Activated T-helper 1 cell treated with anti-CD3 and anti-CD28 coated beads, Interleukin-12 subunit alpha, Interleukin-12 subunit beta, Interleukin-2, Interleukin-4 antibody, amounts not matched to agents 30 ng/mL and 10 ng/mL and 1 ng/mL, durations not matched to agents 14 hours and 24 hours and 36 hours (primary cell): Measurements from ENCODE around the gene ZER1. TPM values are rescaled to one million over a fixed set of nuclear protein-coding genes. Genes with fewer than 3 reads are reported as not detected.

Experiments used
- DNase-seq: peaks from one replicate; pipeline ENCODE4 v3.0.0; 2021; ENCODE audit warnings: low spot score
- H3K27ac Mint-ChIP-seq: one replicate; pipeline ENCODE4 v1.8.0; 2021; ENCODE audit warnings: mild to moderate bottlenecking, mixed read lengths
- H3K27me3 Mint-ChIP-seq: one replicate; pipeline ENCODE4 v1.8.0; 2022; ENCODE audit warnings: mild to moderate bottlenecking, moderate library complexity, mixed read lengths; ENCODE audit not compliant: insufficient read depth
- H3K36me3 Mint-ChIP-seq: one replicate; pipeline ENCODE4 v1.8.0; 2021; ENCODE audit warnings: low read depth, mixed read lengths
- H3K4me1 Mint-ChIP-seq: one replicate; pipeline ENCODE4 v1.8.0; 2021; ENCODE audit warnings: low read depth, mixed read lengths
- H3K4me3 Mint-ChIP-seq: one replicate; pipeline ENCODE4 v1.8.0; 2021; ENCODE audit warnings: mild to moderate bottlenecking, moderate library complexity, mixed read lengths
- H3K9me3 Mint-ChIP-seq: one replicate; pipeline ENCODE4 v1.8.0; 2021; ENCODE audit warnings: mixed read lengths
- intact Hi-C: fragments of 100-400 bp; cut with micrococcal nuclease; formaldehyde crosslinking; loops from one replicate; pipeline ENCODE4 v1.15.1; 2024
- total RNA-seq: library from RNA; stranded (reverse); gene quantifications from 2 replicates; pipeline ENCODE4 v1.2.3, GENCODE V29; 2022

Gene ZER1
- total RNA-seq, result 21.1 and 21.5 TPM in 2 replicates

DNA sequence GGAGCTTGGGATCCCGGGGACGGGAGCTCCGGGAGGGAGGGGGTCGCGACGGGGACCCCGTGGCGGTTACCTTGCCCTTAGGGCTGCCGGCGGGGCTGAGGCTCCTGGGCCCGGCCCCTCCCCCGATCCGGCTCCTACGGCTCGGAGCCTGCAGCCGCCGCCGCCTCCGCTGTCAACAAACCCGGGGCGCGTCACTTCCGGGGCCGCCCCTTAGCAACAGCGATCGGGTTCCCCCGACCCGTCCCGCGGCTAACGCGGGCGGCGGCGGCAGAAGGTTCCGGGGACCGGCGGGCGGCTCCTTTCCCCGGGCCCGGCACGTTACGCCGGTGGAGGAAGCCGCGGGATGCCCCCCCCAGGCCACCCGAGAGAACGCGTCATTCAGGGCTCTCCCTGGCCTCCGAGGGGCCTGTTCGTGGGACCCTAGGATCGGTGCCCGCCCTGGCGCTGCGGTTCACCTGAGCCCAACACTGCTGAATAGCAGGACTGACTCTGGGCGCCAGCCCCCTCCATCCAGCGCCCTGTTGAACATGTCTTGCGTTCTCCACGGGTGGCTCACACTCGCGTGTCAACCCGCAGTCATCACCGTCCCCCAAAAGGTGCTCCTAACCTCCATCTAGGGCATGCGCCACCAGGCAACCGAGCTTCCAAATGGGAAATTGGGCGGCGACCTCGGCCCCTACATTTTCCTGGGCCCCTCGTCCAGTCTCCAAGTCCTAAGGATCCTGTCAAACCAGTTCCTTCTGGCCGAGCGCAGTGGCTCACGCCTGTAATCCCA, at the start of gene ZER1:
TSS of gene ZER1 (minus strand) at position 183 of the 775 bp plus-strand sequence. CDS start 16,362 bp downstream, outside the sequence.
- DNase-seq, result peak; percentile 92
- Mint-ChIP-seq H3K4me1 (peaks cover 14% of the 10 kb centered on the region), H3K27ac (peak within 1 kb of the TSS; percentile 95), H3K36me3 (peaks cover 1% of the 10 kb centered on the region), H3K4me3 (peak within 1 kb of the TSS; percentile 98), H3K9me3 (peaks cover 5% of the 10 kb centered on the region), H3K27me3 (no peaks in the 10 kb centered on the region)
- intact Hi-C loops, result loop anchor here (1.0 to 10.0 kb wide), 11 partner anchors 15 to 450 kb away; partner anchors contain the start of genes COQ4, DOLK, DYNC2I2 and ENDOG

DNA sequence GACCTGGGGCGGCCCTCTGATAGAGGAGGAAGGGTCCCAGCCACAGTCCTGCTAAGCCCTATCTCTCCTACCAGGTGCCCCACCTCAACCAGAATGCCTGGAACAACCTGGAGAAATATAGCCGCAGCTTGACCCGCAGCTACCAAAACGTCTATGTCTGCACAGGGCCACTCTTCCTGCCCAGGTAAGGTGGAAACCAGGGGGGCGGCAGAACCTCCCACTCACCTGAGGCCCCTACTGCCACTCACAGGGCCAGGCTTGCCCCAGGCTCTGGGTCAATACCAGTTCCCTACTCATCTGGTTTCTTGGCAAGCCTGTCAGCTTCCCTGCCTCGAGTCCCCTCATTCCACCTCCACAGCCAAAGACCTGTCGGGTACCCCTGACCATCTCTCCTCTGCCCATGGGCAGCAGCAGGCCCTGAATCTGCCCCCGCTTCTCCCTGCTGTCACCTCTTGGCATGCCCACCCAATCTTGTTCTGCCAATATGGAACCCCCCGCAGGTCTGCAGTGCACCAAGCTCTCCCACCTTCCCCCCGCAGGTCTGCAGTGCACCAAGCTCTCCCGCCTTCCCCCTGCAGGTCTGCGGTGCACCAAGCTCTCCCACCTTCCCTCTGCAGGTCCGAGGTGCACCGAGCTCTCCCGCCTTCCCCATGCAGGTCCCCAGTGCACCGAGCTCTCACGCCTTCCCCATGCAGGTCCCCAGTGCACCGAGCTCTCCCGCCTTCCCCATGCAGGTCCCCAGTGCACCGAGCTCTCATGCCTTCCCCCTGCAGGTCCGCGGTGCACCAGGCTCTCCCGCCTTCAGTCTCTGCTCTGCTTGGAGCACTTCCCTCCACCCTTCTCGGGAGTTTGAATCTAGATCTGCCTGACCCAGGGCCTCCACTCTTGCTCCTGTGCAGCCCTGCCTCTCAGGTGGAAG, 49.2 kb upstream of the ZER1 start:
- H3K27ac Mint-ChIP-seq, result no peak overlapping the region
- H3K4me1 Mint-ChIP-seq, result peaks cover 14% of the 10 kb centered on the region
- no peaks in the 10 kb centered on the region for H3K27me3 Mint-ChIP-seq
- peak overlapping the region; percentile 88 for H3K4me3 Mint-ChIP-seq
- peaks cover 24% of the 10 kb centered on the region for H3K36me3 Mint-ChIP-seq
- no peaks in the 10 kb centered on the region for H3K9me3 Mint-ChIP-seq
- intact Hi-C loops, result no loop called here
- no peak for DNase-seq

DNA sequence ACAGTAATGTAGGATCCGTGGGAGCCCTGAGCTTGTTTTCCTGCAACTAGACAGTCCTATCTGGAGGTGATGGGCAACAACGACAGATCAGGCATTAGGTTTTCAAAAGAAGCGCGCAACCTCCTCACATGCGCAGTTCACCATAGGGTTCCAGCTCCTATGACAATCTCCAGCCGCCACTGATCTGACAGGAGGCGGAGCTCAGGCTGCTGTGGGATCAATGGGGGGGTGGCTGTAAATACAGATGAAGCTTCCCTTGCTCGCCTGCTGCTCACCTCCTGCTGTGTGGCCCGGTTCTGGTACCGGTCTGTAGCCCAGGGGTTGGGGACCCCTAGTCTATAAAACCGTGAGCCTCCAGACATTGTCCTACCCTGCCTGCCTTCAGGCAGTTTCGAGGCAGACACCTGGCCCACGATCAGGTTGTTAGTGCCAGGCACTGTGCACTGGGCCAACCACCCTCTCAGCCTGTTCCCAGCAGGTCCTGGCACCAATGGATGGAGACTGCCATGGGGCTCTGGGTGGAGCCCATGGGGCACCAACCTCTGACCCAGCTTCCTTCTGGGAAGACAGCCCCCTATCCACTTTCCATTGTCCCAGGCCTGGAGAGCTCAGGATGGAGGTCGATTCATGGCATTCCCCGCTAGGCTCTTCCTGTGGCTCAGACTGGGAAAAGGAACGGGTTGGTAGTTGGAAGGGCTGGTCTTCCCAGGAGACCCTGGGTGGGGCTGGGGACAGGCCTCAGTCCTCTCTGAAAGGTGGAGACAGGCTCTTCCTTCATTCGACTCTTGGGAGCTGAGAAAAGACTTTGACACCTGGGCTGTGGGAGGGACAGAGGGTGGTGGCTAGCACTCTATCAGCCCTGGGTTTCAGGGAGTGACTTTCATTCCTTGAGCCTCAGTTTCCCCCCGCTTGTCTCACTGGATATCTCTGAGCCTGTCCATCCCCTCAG, 48.3 kb upstream of the ZER1 start:
- intact Hi-C loops, result loop anchor here (2.0 to 5.0 kb wide), 4 partner anchors 131 to 363 kb away; partner anchors contain the start of genes ODF2, SET and SH3GLB2
- peaks cover 22% of the 10 kb centered on the region for H3K36me3 Mint-ChIP-seq
- peak overlapping the region; percentile 88 for H3K4me3 Mint-ChIP-seq
- no peak overlapping the region for H3K27ac Mint-ChIP-seq
- H3K9me3 Mint-ChIP-seq, result no peaks in the 10 kb centered on the region
- no peak for DNase-seq
- H3K27me3 Mint-ChIP-seq, result no peaks in the 10 kb centered on the region
- H3K4me1 Mint-ChIP-seq, result peaks cover 14% of the 10 kb centered on the region

DNA sequence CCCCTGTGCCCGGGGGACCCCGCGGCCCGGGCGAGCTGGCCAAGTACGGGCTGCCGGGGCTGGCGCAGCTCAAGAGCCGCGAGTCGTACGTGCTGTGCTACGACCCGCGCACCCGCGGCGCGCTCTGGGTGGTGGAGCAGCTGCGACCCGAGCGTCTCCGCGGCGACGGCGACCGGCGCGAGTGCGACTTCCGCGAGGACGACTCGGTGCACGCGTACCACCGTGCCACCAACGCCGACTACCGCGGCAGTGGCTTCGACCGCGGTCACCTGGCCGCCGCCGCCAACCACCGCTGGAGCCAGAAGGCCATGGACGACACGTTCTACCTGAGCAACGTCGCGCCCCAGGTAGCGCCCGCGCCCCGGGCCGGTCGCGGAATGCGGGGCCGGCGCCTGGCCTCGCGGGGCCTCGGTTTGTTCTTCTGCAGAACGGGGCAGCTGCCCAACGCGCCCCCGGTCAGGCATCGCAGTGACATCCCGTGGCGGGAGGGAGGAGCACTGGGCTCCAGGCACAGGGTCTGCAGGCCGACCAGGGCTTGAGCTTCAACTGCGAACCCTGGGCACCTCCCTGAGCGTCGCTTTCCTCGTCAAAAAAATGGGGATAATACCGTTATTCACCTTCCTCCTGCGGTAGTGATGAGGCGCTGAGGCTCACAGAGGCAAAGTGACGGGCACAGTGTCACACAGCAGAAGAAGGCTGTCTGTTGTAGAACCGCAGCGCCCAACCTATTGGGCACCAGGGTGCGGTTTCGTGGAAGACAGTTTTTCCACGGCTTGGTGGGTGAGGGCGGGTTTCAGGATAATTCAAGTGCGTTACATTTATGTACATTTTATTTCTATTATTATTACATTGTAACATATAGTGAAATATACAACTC, 47.4 kb upstream of the ZER1 start:
- H3K27me3 Mint-ChIP-seq, result no peaks in the 10 kb centered on the region
- intact Hi-C loops, result loop anchor here (1.0 to 5.0 kb wide), 13 partner anchors 10 to 362 kb away; partner anchors contain the start of genes DOLK, GLE1, LRRC8A and MIGA2
- H3K9me3 Mint-ChIP-seq, result no peaks in the 10 kb centered on the region
- peak; percentile 39 for DNase-seq
- H3K36me3 Mint-ChIP-seq, result peaks cover 16% of the 10 kb centered on the region
- peak overlapping the region; percentile 88 for H3K4me3 Mint-ChIP-seq
- H3K4me1 Mint-ChIP-seq, result peaks cover 14% of the 10 kb centered on the region
- peak overlapping the region; percentile 79 for H3K27ac Mint-ChIP-seq

DNA sequence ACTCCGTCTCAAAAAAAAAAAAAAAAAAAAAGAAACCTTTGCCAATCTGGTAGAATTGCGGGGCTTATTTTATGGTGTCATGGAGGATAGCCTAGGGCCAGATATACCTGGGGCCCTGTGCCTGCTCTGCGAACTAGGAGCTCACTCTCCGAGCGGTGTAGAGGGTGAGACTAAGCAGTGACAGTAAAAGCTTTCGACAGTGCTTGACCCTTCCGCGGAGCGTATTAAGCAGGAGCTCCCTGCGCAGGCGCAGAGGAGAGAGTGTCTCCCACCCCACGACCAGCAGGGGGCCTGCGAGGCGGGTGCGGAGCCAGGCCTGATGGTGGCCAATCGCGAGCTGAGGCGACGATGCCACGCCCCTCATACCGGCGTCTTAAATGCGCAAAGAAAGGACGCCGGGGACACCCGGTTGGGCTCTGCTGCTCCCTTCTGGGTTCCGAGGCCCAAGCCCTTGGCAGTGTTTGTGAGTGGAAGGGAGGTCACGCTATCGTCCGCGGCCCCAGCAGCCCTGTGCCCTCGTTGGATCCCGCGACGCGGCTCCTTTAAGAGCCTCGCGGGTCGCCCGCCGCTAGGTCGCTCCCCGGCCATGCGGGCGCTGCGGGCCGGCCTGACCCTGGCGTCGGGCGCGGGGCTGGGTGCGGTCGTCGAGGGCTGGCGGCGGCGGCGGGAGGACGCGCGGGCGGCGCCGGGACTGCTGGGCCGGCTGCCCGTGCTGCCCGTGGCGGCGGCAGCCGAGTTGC, 46.5 kb upstream of the ZER1 start, which contains the start of gene ENDOG:
TSS of gene ENDOG (plus strand) at position 402 of the 740 bp plus-strand sequence. CDS start at position 587, 185 bp downstream.
- DNase-seq, result peak; percentile 99
- Mint-ChIP-seq H3K27ac (peak within 1 kb of the TSS; percentile 79), H3K4me3 (peak within 1 kb of the TSS; percentile 88), H3K9me3 (no peaks in the 10 kb centered on the region), H3K4me1 (peaks cover 14% of the 10 kb centered on the region), H3K36me3 (peaks cover 16% of the 10 kb centered on the region), H3K27me3 (no peaks in the 10 kb centered on the region)
- intact Hi-C loops, result loop anchor here (1.0 to 5.0 kb wide), 13 partner anchors 11 to 361 kb away; partner anchors contain the start of genes DOLK, GLE1, LRRC8A and MIGA2

DNA sequence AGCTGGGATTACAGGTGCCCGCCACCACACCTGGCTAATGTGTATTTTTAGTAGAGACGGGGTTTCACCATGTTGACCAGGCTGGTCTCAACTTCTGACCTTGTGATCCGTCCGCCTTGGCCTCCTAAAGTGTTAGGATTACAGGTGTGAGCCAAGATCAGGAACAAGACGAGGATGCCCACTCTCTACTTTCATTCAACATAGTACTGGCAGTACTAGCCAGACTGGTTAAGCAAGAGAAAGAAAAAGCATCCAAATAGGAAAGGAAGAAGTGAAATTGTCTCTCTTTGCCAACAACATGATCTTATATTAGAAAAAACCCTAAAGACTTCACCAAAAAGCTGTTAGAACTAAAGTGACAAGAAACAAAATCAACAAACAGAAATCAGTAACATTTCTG, 39.1 kb upstream of the ZER1 start:
- H3K36me3 Mint-ChIP-seq, result peaks cover 5% of the 10 kb centered on the region
- H3K27me3 Mint-ChIP-seq, result no peaks in the 10 kb centered on the region
- DNase-seq, result no peak
- no peak overlapping the region for H3K27ac Mint-ChIP-seq
- intact Hi-C loops, result no loop called here
- no peak overlapping the region for H3K4me3 Mint-ChIP-seq
- H3K9me3 Mint-ChIP-seq, result no peaks in the 10 kb centered on the region
- H3K4me1 Mint-ChIP-seq, result no peaks in the 10 kb centered on the region

DNA sequence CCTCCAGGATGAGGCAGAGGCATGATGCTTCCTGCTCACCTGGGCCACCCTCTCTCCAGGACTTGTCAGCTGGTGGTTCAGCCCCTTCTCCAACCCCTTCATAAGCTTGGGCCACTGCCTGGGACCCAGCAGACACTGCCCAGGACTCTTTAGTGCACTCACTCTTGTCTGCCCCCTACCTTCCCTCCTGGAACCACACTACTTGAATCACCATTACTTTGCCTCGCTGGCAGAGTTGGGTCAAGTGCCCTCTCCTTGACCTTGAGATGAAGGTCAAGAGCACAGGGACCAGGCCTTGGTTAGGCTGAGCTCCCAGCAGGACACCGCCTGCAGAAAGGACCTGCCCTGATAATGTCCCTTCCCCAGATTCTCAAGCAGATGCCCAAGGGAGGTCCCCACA, 38.1 kb upstream of the ZER1 start:
- Mint-ChIP-seq H3K27ac (no peak overlapping the region), H3K4me3 (no peak overlapping the region), H3K27me3 (no peaks in the 10 kb centered on the region), H3K36me3 (peaks cover 5% of the 10 kb centered on the region), H3K4me1 (no peaks in the 10 kb centered on the region), H3K9me3 (no peaks in the 10 kb centered on the region)
- intact Hi-C loops, result no loop called here
- no peak for DNase-seq

DNA sequence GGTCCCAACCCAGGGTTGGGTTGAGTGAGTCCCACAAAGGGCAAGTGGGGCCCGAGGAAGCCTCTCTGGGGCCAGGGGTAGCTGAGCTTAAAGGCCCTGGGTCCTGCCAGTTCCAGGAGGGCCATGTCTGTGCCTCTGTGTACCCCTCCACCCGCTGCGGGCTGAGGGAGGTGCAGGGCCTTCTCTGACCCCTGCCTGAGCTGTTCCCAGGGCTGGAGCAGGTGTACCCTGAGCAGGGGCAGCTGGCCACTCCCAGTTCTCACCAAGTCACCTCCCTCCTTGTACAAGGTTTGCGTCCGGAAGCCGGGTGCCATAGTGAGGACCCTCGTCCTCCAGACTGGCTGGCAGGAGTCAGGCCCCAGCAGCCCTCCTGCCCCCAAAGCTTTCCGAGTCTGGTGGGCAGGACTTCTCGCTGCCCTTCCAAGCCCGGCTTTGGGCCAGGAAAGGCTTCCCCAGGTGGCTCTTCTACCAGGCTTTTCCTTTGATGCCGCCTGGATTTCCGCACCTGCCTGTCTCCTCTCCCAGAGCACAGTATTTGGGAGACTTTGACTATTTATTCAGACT, 37.4 kb upstream of the ZER1 start:
- intact Hi-C loops, result no loop called here
- no peak for DNase-seq

DNA sequence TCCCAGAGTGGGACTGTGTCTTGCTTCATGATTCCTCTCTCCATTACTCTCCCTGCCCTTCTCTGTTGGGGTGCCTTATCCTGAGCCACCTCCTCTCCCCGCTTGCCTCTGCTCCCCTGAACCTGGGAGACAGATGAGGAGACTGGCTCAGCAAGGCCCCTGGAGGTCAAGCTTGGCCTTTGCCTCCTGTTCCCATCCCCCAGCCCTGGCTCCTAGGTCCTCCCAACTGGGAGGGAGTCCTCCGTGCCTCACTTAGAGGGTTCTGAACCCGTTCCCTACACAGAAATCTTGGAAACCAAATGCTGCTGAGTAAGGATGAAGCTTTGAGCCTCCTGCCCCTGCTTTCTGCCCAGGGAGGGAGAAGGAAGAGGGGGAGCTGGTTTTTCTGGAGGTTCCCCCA, 36.8 kb upstream of the ZER1 start:
- DNase-seq, result no peak
- H3K27ac Mint-ChIP-seq, result no peak overlapping the region
- no peak overlapping the region for H3K4me3 Mint-ChIP-seq
- H3K4me1 Mint-ChIP-seq, result no peaks in the 10 kb centered on the region
- no peaks in the 10 kb centered on the region for H3K9me3 Mint-ChIP-seq
- H3K27me3 Mint-ChIP-seq, result no peaks in the 10 kb centered on the region
- H3K36me3 Mint-ChIP-seq, result peaks cover 10% of the 10 kb centered on the region
- intact Hi-C loops, result no loop called here

More for the DNA sequence above, 37.4 kb upstream of the ZER1 start:
- Mint-ChIP-seq H3K27me3 (no peaks in the 10 kb centered on the region), H3K4me1 (no peaks in the 10 kb centered on the region), H3K9me3 (no peaks in the 10 kb centered on the region), H3K36me3 (peaks cover 6% of the 10 kb centered on the region), H3K4me3 (no peak overlapping the region), H3K27ac (no peak overlapping the region)

DNA sequence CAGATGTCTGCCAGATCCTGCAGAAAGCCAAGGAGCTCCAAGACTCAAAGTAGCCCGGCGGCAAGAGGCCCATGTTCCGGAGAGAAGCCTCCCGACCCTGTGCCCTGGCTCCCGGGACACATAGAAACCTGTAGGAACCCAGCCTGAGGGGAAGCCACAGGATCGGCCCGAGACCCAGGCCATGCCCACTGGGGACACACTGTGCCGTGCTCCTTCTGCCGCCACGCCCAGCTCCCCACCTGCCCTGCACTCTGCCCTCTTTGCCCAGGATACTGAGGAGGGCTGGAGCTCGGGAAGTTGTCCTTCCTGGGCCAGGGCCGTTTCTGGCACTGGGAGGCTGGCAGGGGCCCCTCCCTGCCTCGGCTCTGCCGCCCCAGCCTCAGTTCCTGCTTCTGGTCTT, 36.1 kb upstream of the ZER1 start:
- intact Hi-C loops, result no loop called here
- H3K27me3 Mint-ChIP-seq, result no peaks in the 10 kb centered on the region
- no peaks in the 10 kb centered on the region for H3K9me3 Mint-ChIP-seq
- H3K27ac Mint-ChIP-seq, result no peak overlapping the region
- H3K4me1 Mint-ChIP-seq, result no peaks in the 10 kb centered on the region
- H3K4me3 Mint-ChIP-seq, result no peak overlapping the region
- H3K36me3 Mint-ChIP-seq, result peaks cover 12% of the 10 kb centered on the region
- no peak for DNase-seq
